Mesendoderm (in vitro differentiated cells): ENCODE results near the gene KNSTRN.
A peak's percentile ranks its signal among the peaks of the same experiment; 100 is the strongest.

Experiments
- DNase-seq: peaks from one replicate; pipeline ENCODE4 v3.0.0; 2013
- H2AK5ac ChIP-seq: 2 replicates; pipeline ENCODE4 v1.6.1; 2013; ENCODE audit warnings: low read length, inconsistent platforms
- H2BK120ac ChIP-seq: 2 replicates; pipeline ENCODE4 v1.6.1; 2013; ENCODE audit warnings: low read depth, mild to moderate bottlenecking, low read length, moderate library complexity, mixed read lengths
- H2BK15ac ChIP-seq: replicated peaks from 2 replicates; pipeline ENCODE4 v1.6.1; 2013; ENCODE audit warnings: low read depth, mild to moderate bottlenecking, moderate library complexity
- H2BK5ac ChIP-seq: 2 replicates; pipeline ENCODE4 v1.6.1; 2013; ENCODE audit warnings: low read length, inconsistent platforms
- H3K18ac ChIP-seq: 2 replicates; pipeline ENCODE4 v1.6.1; 2013; ENCODE audit warnings: mild to moderate bottlenecking, low read length, mixed read lengths
- H3K23ac ChIP-seq: one replicate; pipeline ENCODE4 v1.6.1; 2013; ENCODE audit warnings: low read length
- H3K27ac ChIP-seq: 2 replicates; pipeline ENCODE4 v1.5.1; 2013; ENCODE audit warnings: low read depth, mild to moderate bottlenecking, inconsistent platforms, low read length, moderate library complexity
- H3K27me3 ChIP-seq: 2 replicates; pipeline ENCODE4 v1.6.1; 2013; ENCODE audit warnings: low read length, control low read depth, mild to moderate bottlenecking, inconsistent platforms; ENCODE audit not compliant: insufficient read depth, poor library complexity
- H3K36me3 ChIP-seq: 2 replicates; pipeline ENCODE4 v1.6.1; 2013; ENCODE audit warnings: low read length, inconsistent platforms; ENCODE audit not compliant: control insufficient read depth, insufficient read depth
- H3K4ac ChIP-seq: one replicate; pipeline ENCODE4 v1.6.1; 2013; ENCODE audit warnings: low read depth, mild to moderate bottlenecking, low read length, moderate library complexity
- H3K4me1 ChIP-seq: 2 replicates; pipeline ENCODE4 v1.6.1; 2013; ENCODE audit warnings: low read depth, low read length, inconsistent platforms; ENCODE audit not compliant: control insufficient read depth
- H3K4me2 ChIP-seq: 2 replicates; pipeline ENCODE4 v1.6.1; 2013; ENCODE audit warnings: low read length
- H3K4me3 ChIP-seq: 2 replicates; pipeline ENCODE4 v1.5.1; 2013; ENCODE audit warnings: mild to moderate bottlenecking, low read length
- H3K56ac ChIP-seq: one replicate; pipeline ENCODE4 v1.6.1; 2013; ENCODE audit warnings: low read length
- H3K79me1 ChIP-seq: 2 replicates; pipeline ENCODE4 v1.6.1; 2013; ENCODE audit warnings: low read length, inconsistent platforms
- H3K79me2 ChIP-seq: 2 replicates; pipeline ENCODE4 v1.6.1; 2013; ENCODE audit warnings: mild to moderate bottlenecking, low read length; ENCODE audit not compliant: control insufficient read depth, insufficient read depth
- H3K9ac ChIP-seq: 2 replicates; pipeline ENCODE4 v1.6.1; 2013; ENCODE audit warnings: low read length, inconsistent platforms
- H4K5ac ChIP-seq: one replicate; pipeline ENCODE4 v1.6.1; 2013; ENCODE audit warnings: low read length
- H4K8ac ChIP-seq: one replicate; pipeline ENCODE4 v1.6.1; 2013; ENCODE audit warnings: low read depth, mild to moderate bottlenecking, control low read depth, low read length, moderate library complexity
- WGBS: extraction: QIAGEN DNeasy Blood & Tissue Kit; methylation state at CpG from one replicate; pipeline ENCODE4 v1.1.7; 2013; ENCODE audit warnings: low lambda C conversion rate, missing lambda C conversion rate; ENCODE audit not compliant: insufficient coverage; ENCODE audit errors: extremely low coverage; 5-methylcytosine and 5-hydroxymethylcytosine counted together

KNSTRN gene

GRCh38 chr15:40340038-40340739, 42.3 kb upstream of the KNSTRN start:
- Histone ChIP-seq H3K27ac (no peak overlapping the region), H3K4me3 (no peak overlapping the region)

GRCh38 chr15:40340740-40341400, 41.7 kb upstream of the KNSTRN start, which contains the start of gene CCDC9B:
Gene CCDC9B, minus strand, starts transcription at chr15:40340939. Its CDS starts 120 bp downstream, at chr15:40340819.
- H3K4me3 ChIP-seq: no peak within 1 kb of the TSS
- H3K56ac ChIP-seq: peak within 1 kb of the TSS; percentile 45
- H3K18ac ChIP-seq: no peak within 1 kb of the TSS
- H4K5ac ChIP-seq: no peak within 1 kb of the TSS
- H2BK120ac ChIP-seq: no peak within 1 kb of the TSS
- no peak for DNase-seq
- H3K27ac ChIP-seq: no peak within 1 kb of the TSS
- H3K27me3 ChIP-seq: no peaks in the 10 kb centered on the region
- H3K4me1 ChIP-seq: no peaks in the 10 kb centered on the region
- no peak within 1 kb of the TSS for H3K4ac ChIP-seq
- H3K23ac ChIP-seq: no peak within 1 kb of the TSS
- no peak within 1 kb of the TSS for H3K9ac ChIP-seq
- no peak within 1 kb of the TSS for H4K8ac ChIP-seq
- no peak within 1 kb of the TSS for H2BK5ac ChIP-seq
- H3K79me1 ChIP-seq: no peaks in the 10 kb centered on the region
- no peak within 1 kb of the TSS for H3K4me2 ChIP-seq
- no peak within 1 kb of the TSS for H2BK15ac ChIP-seq
- H3K36me3 ChIP-seq: no peaks in the 10 kb centered on the region
- WGBS: no CpG with 5 or more reads among the region's 17 CpGs
- H3K79me2 ChIP-seq: no peaks in the 10 kb centered on the region
- no peak within 1 kb of the TSS for H2AK5ac ChIP-seq

More at GRCh38 chr15:40340038-40340739, 42.3 kb upstream of the KNSTRN start:
- H3K23ac ChIP-seq: no peak overlapping the region
- no peaks in the 10 kb centered on the region for H3K36me3 ChIP-seq
- no peaks in the 10 kb centered on the region for H3K79me2 ChIP-seq
- H2BK15ac ChIP-seq: no peak overlapping the region
- H2AK5ac ChIP-seq: no peak overlapping the region
- no CpG with 5 or more reads among the region's 14 CpGs for WGBS
- no peak overlapping the region for H3K56ac ChIP-seq
- no peak overlapping the region for H2BK120ac ChIP-seq
- H2BK5ac ChIP-seq: no peak overlapping the region
- H3K18ac ChIP-seq: no peak overlapping the region
- H3K4me1 ChIP-seq: no peaks in the 10 kb centered on the region
- H3K9ac ChIP-seq: no peak overlapping the region
- DNase-seq: no peak
- no peak overlapping the region for H3K4ac ChIP-seq
- no peaks in the 10 kb centered on the region for H3K79me1 ChIP-seq
- H3K4me2 ChIP-seq: no peak overlapping the region
- no peaks in the 10 kb centered on the region for H3K27me3 ChIP-seq
- H4K5ac ChIP-seq: no peak overlapping the region
- no peak overlapping the region for H4K8ac ChIP-seq

- Histone ChIP-seq H3K56ac (peak overlapping the region; percentile 8), H2BK15ac (no peak overlapping the region), H4K5ac (no peak overlapping the region), H3K36me3 (no peaks in the 10 kb centered on the region), H3K4me1 (no peaks in the 10 kb centered on the region), H3K4me2 (no peak overlapping the region), H3K18ac (no peak overlapping the region), H2BK120ac (no peak overlapping the region), H3K4me3 (no peak overlapping the region), H2BK5ac (no peak overlapping the region), H3K9ac (no peak overlapping the region), H3K79me1 (no peaks in the 10 kb centered on the region), H3K4ac (no peak overlapping the region), H4K8ac (no peak overlapping the region), H3K27me3 (no peaks in the 10 kb centered on the region), H2AK5ac (no peak overlapping the region), H3K79me2 (no peaks in the 10 kb centered on the region), H3K27ac (no peak overlapping the region), H3K23ac (no peak overlapping the region)
- no peak for DNase-seq
- WGBS: no CpG with 5 or more reads among the region's 7 CpGs
These were observed 39.9 kb upstream of the KNSTRN start for GRCh38 chr15:40342416-40343320.

GRCh38 chr15:40343512-40343911, 39.0 kb upstream of the KNSTRN start:
- H2AK5ac ChIP-seq: no peak overlapping the region
- H3K27me3 ChIP-seq: no peaks in the 10 kb centered on the region
- H3K18ac ChIP-seq: no peak overlapping the region
- H2BK5ac ChIP-seq: no peak overlapping the region
- H3K23ac ChIP-seq: no peak overlapping the region
- H3K4me3 ChIP-seq: no peak overlapping the region
- no peak overlapping the region for H2BK120ac ChIP-seq
- H3K79me2 ChIP-seq: no peaks in the 10 kb centered on the region
- no CpG with 5 or more reads among the region's 10 CpGs for WGBS
- H2BK15ac ChIP-seq: no peak overlapping the region
- H3K27ac ChIP-seq: no peak overlapping the region
- H3K36me3 ChIP-seq: no peaks in the 10 kb centered on the region
- no peak overlapping the region for H3K4ac ChIP-seq
- H3K4me1 ChIP-seq: no peaks in the 10 kb centered on the region
- peak overlapping the region; percentile 8 for H3K56ac ChIP-seq
- H3K79me1 ChIP-seq: no peaks in the 10 kb centered on the region
- DNase-seq: no peak
- no peak overlapping the region for H3K4me2 ChIP-seq
- H4K8ac ChIP-seq: no peak overlapping the region
- H4K5ac ChIP-seq: no peak overlapping the region
- H3K9ac ChIP-seq: no peak overlapping the region

GRCh38 chr15:40344217-40344616, 38.3 kb upstream of the KNSTRN start:
- no peak overlapping the region for H3K9ac ChIP-seq
- H3K27me3 ChIP-seq: no peaks in the 10 kb centered on the region
- no peak overlapping the region for H3K27ac ChIP-seq
- no peak overlapping the region for H3K23ac ChIP-seq
- H2BK120ac ChIP-seq: no peak overlapping the region
- H3K56ac ChIP-seq: no peak overlapping the region
- H3K4me2 ChIP-seq: no peak overlapping the region
- no peaks in the 10 kb centered on the region for H3K4me1 ChIP-seq
- H4K5ac ChIP-seq: no peak overlapping the region
- H3K4ac ChIP-seq: no peak overlapping the region
- H3K79me1 ChIP-seq: no peaks in the 10 kb centered on the region
- no peak overlapping the region for H3K4me3 ChIP-seq
- DNase-seq: no peak
- H3K18ac ChIP-seq: no peak overlapping the region
- H4K8ac ChIP-seq: no peak overlapping the region
- no CpG with 5 or more reads among the region's 6 CpGs for WGBS
- no peaks in the 10 kb centered on the region for H3K36me3 ChIP-seq
- H2BK5ac ChIP-seq: no peak overlapping the region
- no peak overlapping the region for H2BK15ac ChIP-seq
- no peak overlapping the region for H2AK5ac ChIP-seq
- no peaks in the 10 kb centered on the region for H3K79me2 ChIP-seq
